ENCODE data around the gene TYW1B. TPM values are rescaled to one million over a fixed set of nuclear protein-coding genes. Genes with fewer than 3 reads are reported as not detected.
A peak's percentile ranks its signal among the peaks of the same experiment; 100 is the strongest.
"Not testable (repeated sequence)": the region's sequence is repeated elsewhere in the genome, so short reads cannot be mapped to it uniquely, and the experiment has no call there.

The TYW1B gene
- total and polyA plus RNA-seq, 8 donors = 2.4 to 9.7 (median 5.6) TPM

DNA sequence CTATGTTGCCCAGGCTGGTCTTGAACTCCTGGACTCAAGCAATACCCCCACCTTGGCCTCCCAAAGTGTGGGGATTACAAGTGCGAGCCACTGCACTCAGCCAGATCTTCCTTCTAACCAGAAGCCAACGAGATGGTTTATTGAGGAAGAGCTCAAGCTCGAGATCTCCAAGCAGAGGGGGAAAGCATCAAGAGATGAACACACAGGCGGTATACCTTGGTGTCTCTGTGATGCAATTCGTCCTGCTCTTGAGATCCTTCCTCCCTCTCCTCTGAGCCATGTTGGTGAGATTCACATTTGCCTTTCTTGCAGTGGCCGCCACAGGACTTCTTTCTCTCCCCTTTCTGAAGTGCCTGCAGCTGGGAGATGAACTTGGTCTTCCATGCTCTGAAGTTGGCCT, 21.1 kb downstream of the TYW1B start:
- ATAC-seq; DNase-seq; H3K4me1 ChIP-seq; intact Hi-C loops (cut with DNase I); H3K9me3 ChIP-seq; H3K27ac ChIP-seq; H3K4me3 ChIP-seq; H3K27me3 ChIP-seq: not testable (repeated sequence)
- H3K36me3 ChIP-seq = peaks cover 0 to 31% of the 10 kb centered on the region in 2 donors

DNA sequence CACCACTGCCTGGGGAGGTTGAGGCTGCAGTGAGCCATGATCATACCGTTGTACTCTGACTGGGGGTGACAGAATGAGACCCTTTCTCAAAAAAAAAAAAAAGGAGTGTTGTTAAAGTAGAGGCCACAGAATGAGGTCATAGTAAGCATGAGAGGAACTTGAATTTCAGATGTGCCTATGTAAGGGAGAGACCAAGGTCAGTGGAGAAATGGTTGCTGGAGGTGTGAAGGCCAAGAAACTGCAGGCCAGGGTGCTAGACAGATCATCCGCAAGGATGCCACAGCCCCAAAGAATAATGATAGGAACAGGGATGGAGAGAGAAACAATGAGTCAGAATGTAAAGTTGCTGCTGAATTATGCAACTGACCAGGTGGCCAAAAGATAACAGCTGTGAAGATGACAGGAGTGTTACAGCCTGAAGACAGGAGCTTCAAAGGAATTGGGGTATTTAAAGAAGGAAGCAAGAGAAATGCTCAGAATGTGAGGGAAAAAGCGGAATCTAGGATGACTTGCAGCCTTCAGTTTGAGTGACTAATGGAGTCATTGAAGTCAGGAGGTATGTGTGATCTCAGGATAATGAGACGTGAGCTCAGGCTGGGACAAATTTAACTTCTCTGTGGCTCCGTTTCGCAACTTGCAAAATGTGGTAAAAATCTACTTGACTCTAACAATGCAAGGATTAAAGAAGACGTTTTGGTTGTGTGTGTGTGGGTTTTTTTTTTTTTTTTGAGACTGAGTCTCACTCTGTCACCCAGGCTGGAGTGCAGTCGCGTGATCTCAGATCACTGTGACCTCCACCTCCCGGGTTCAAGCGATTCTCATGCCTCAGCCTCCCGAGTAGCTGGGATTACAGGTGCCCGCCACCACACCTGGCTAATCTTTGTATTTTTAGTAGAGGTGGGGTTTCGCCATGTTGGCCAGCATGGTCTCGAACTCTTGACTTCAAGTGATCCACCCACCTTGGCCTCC, 22.2 kb downstream of the TYW1B start:
- no peak for DNase-seq
- Histone ChIP-seq H3K9me3 (no peaks in the 10 kb centered on the region), H3K27me3 (no peaks in the 10 kb centered on the region), H3K36me3 (peaks cover 0 to 31% of the 10 kb centered on the region in 2 donors), H3K4me3 (no peak overlapping the region), H3K27ac (peak overlapping the region in 1 of 2 donors; percentile 46), H3K4me1 (no peaks in the 10 kb centered on the region)
- ATAC-seq = peak; percentile 46
- TF ChIP-seq, protein P1, sequence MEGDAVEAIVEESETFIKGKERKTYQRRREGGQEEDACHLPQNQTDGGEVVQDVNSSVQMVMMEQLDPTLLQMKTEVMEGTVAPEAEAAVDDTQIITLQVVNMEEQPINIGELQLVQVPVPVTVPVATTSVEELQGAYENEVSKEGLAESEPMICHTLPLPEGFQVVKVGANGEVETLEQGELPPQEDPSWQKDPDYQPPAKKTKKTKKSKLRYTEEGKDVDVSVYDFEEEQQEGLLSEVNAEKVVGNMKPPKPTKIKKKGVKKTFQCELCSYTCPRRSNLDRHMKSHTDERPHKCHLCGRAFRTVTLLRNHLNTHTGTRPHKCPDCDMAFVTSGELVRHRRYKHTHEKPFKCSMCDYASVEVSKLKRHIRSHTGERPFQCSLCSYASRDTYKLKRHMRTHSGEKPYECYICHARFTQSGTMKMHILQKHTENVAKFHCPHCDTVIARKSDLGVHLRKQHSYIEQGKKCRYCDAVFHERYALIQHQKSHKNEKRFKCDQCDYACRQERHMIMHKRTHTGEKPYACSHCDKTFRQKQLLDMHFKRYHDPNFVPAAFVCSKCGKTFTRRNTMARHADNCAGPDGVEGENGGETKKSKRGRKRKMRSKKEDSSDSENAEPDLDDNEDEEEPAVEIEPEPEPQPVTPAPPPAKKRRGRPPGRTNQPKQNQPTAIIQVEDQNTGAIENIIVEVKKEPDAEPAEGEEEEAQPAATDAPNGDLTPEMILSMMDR (IDR thresholded peaks at IDR 0.05) = no peak
- intact Hi-C loops (cut with DNase I) = no loop called here

DNA sequence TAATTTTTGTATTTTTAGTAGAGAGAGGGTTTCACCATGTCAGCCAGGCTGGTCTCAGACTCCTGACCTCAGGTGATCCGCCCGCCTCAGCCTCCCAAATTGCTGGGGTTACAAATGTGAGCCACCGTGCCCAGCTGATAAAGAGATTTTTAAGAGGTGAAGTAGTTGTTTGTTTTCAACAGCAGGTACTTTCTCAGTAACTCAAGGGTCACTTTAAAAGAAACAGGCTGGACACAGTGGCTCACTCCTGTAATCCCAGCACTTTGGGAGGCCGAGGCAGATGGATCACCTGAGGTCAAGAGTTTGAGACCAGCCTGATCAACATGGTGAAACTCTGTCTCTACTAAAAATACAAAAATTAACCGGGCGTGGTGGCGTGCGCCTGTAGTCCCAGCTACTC, 24.2 kb downstream of the TYW1B start:
- H3K4me1 ChIP-seq; DNase-seq; H3K9me3 ChIP-seq; H3K27ac ChIP-seq; H3K4me3 ChIP-seq; intact Hi-C loops (cut with DNase I); H3K27me3 ChIP-seq: not testable (repeated sequence)
- ATAC-seq = peak; percentile 68
- H3K36me3 ChIP-seq = peaks cover 0 to 26% of the 10 kb centered on the region in 2 donors

DNA sequence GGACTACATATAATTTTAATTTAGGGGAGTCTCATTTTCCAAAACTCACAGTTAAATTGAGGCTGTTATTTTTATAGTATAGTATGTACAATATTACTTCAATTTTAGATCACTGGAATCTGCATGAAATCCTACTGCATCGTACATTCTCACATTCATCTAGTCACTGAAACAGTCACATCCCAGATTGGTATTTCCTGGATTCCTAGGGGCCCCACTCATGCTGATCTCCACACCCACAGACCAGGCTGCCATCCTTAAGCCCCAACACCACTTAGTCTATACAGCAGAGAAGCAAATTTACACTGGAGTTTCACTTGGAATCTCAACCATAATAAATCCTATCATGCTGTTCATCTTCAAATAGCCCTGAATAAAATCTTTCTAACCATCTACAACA, 26.4 kb downstream of the TYW1B start:
- ATAC-seq; DNase-seq; H3K9me3 ChIP-seq; intact Hi-C loops (cut with DNase I); H3K4me3 ChIP-seq; H3K27ac ChIP-seq; H3K4me1 ChIP-seq; H3K27me3 ChIP-seq: not testable (repeated sequence)
- peaks cover 0 to 27% of the 10 kb centered on the region in 2 donors for H3K36me3 ChIP-seq

DNA sequence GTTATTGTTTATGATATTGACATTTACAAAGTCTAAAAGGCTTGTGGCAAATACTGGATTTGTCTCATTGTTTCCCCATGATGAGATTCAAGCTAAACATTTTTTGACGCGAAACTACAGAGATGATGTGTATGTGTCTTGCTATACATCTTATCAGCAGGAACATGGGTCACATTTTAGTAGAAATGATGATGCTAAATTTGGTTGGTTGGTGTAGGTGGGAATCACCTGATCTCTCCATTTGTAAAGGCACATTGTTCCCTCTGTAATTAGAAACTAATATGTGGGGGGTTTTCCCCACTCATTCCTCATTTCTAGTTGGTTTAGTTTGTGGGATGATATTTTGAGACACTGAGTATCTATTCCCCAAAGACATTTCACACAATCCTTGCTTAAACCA, 32.6 kb downstream of the TYW1B start:
- H3K27ac ChIP-seq; DNase-seq; intact Hi-C loops (cut with DNase I); H3K9me3 ChIP-seq; H3K4me1 ChIP-seq; H3K27me3 ChIP-seq; H3K4me3 ChIP-seq; ATAC-seq: not testable (repeated sequence)
- peaks cover 0 to 17% of the 10 kb centered on the region in 2 donors for H3K36me3 ChIP-seq

DNA sequence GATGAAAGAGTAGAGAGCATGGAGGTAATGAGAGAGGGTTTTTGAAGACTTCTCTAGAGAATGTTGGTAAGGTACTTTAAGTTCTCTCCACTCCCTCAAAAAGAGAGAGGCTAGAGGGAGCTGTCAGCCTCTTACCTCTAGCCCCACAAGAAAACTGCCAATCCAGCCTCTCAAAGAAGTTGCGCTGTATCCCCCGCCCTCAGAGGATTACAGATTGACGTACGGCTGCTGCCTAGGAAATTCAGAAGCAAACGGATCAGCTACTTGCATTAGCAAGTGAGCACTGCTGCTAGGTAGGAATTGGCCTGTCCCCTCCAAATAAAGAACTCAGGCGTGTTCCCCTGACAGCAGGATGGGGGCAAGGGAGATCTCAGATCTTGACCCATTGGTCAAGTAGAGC, 34.2 kb downstream of the TYW1B start:
- TF ChIP-seq, protein P1 (IDR thresholded peaks at IDR 0.05) = no peak
- H3K4me3 ChIP-seq = no peak overlapping the region
- intact Hi-C loops (cut with DNase I) = no loop called here
- DNase-seq = no peak
- no peak overlapping the region for H3K27ac ChIP-seq
- peaks cover 0 to 6% of the 10 kb centered on the region in 2 donors for H3K9me3 ChIP-seq
- H3K4me1 ChIP-seq = no peaks in the 10 kb centered on the region
- peaks cover 0 to 17% of the 10 kb centered on the region in 2 donors for H3K36me3 ChIP-seq
- H3K27me3 ChIP-seq = no peaks in the 10 kb centered on the region
- ATAC-seq = no peak

DNA sequence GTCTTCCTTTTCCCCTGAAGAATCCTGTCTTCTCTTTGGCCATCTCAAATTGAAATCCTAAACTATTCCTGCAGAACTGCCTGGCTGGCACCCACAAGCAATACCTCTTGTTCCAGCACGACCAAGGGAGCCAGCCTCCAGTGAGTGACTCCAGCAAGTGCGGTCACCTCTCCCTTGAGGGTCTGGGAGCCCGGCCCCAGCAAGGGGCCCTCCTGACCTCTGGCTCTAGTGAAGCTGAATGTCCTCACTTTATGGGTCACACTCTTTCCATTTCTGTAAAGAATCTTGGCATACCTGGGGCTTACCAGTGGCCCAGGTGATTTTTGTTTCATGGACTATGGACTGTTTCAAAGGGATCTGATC, 37.3 kb downstream of the TYW1B start:
- H3K4me3 ChIP-seq; H3K4me1 ChIP-seq; H3K36me3 ChIP-seq; H3K27ac ChIP-seq; H3K9me3 ChIP-seq; intact Hi-C loops (cut with DNase I); DNase-seq; ATAC-seq; H3K27me3 ChIP-seq: not testable (repeated sequence)

DNA sequence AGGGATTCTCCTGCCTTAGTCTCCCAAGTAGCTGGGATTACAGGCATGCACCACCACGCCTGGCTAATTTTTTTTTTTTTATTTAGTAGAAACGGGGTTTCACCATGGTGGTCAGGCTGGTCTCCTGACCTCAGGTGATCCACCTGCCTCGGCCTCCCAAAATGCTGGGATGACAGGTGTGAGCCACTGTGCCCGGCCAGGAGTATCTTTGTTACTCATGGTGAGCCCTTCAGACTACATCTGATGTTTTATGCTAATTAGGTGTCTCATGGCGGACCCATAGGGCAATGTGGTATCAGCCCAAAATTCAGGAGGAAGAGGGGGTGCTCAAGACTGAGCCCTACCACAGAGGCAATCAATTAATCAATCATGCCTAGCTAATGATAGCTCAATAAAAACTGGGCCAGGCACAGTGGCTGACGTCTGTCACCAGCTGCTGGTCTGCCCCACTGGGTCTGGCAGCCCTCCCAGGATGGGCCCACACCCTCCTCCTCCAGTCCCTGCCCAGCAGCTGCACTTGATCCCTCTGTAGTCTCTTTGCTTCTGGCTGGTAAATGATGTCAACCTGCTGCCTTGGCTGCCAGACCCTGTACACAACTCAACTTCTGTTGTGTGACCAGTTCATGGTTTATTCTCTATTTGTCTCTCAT, 37.8 kb downstream of the TYW1B start:
- H3K4me3 ChIP-seq; H3K4me1 ChIP-seq; H3K36me3 ChIP-seq; intact Hi-C loops (cut with DNase I); H3K27me3 ChIP-seq; ATAC-seq; H3K9me3 ChIP-seq; H3K27ac ChIP-seq; DNase-seq: not testable (repeated sequence)
